ENCODE data around the gene GNAI3. TPM values are rescaled to one million over a fixed set of nuclear protein-coding genes. Genes with fewer than 3 reads are reported as not detected.

Gene GNAI3
- total and polyA plus RNA-seq, 2 experiments from 2014 or later: 14.9 TPM

DNA sequence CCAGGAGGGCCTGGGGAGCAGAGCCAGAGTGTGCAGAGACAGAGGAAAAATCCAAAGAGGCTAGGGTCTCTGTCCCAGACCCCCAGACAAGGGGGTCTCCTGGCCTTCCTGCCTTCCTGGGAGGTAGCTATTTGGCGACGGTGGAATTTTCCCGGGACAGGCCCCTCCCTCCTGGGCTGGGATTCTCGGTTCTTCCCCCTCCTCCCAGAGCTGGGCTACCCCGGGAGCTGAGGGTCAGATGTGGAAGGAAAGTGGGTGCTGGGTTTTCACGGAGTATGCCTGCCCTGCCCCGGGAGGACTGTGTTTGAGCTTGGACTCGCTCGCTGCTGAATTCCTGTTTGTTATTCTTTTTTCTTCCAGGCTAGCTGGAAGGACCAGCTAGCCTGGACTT lies 72.0 kb downstream of the GNAI3 start:
- Histone ChIP-seq H3K4me3 (peak overlapping the region; percentile 92), H4K20me1 (ENCODE audit: insufficient read depth) (no peaks in the 10 kb centered on the region; the same call in 1 of the 2 replicates), H3K9ac (peak overlapping the region; percentile 100), H3K27ac (peak overlapping the region; percentile 99), H3K36me3 (ENCODE audit: low read depth) (no peaks in the 10 kb centered on the region), H3K4me2 (ENCODE audit: unreplicated experiment) (peak overlapping the region; percentile 95), H3K79me2 (ENCODE audit: insufficient read depth) (peaks cover 57% of the 10 kb centered on the region), H3K27me3 (replicated peaks; ENCODE audit: insufficient read depth) (no peaks in the 10 kb centered on the region), H3K9me3 (ENCODE audit: low read depth) (no peaks in the 10 kb centered on the region), H3F3A (ENCODE audit: insufficient read depth) (peaks cover 36% of the 10 kb centered on the region), H3K4me1 (ENCODE audit: insufficient read depth) (peaks cover 61% of the 10 kb centered on the region), H2AFZ (peak overlapping the region; percentile 69), H3K9me2 (ENCODE audit: insufficient read depth) (no peaks in the 10 kb centered on the region)
- TF ChIP-seq EZH2 (IDR thresholded peaks at IDR 0.05; ENCODE audit: insufficient read depth, poor library complexity, severe bottlenecking): no peak
- TF ChIP-seq EZH2phosphoT487 (IDR thresholded peaks at IDR 0.05; ENCODE audit: insufficient read depth, low read depth): no peak
- in situ Hi-C loops (cut with MboI): no loop called here
- DNase-seq: peak; percentile 81
- WGBS, 2 experiments (ENCODE audit: low coverage in 1 of 2, low lambda C conversion rate in 2 of 2, missing lambda C conversion rate in 2 of 2): 0 to 1% methylated on average over 9 of the region's 9 CpGs

DNA sequence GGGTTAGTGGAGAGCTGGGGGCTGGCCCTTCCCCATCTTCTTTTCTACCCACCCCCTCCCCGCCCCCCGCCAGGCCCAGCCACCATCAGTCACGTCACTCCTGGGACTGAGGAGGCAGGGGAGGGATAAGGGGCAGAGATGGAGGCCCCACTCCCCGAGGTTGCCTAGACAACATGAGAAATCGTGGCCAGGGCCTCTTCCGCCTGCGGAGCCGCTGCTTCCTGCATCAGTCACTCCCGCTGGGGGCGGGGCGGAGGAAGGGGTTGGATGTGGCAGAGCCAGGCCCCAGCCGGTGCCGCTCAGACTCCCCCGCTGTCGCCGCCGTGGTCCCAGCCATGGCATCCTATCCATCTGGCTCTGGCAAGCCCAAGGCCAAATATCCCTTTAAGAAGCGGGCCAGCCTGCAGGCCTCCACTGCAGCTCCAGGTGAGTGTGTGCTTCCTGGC lies 72.4 kb downstream of the GNAI3 start:
- Histone ChIP-seq H3K4me2 (ENCODE audit: unreplicated experiment) (peak overlapping the region; percentile 95), H3K36me3 (ENCODE audit: low read depth) (no peaks in the 10 kb centered on the region), H2AFZ (peak overlapping the region; percentile 69), H3F3A (ENCODE audit: insufficient read depth) (peaks cover 33% of the 10 kb centered on the region), H3K4me1 (ENCODE audit: insufficient read depth) (peaks cover 61% of the 10 kb centered on the region), H3K9me3 (ENCODE audit: low read depth) (no peaks in the 10 kb centered on the region), H3K9ac (peak overlapping the region; percentile 100), H3K27ac (peak overlapping the region; percentile 99), H3K4me3 (peak overlapping the region; percentile 92), H3K9me2 (ENCODE audit: insufficient read depth) (no peaks in the 10 kb centered on the region), H3K27me3 (replicated peaks; ENCODE audit: insufficient read depth) (no peaks in the 10 kb centered on the region), H3K79me2 (ENCODE audit: insufficient read depth) (peaks cover 62% of the 10 kb centered on the region), H4K20me1 (ENCODE audit: insufficient read depth) (no peaks in the 10 kb centered on the region; the same call in 1 of the 2 replicates)
- in situ Hi-C loops (cut with MboI): no loop called here
- TF ChIP-seq EZH2phosphoT487 (IDR thresholded peaks at IDR 0.05; ENCODE audit: insufficient read depth, low read depth) (no peak), EZH2 (IDR thresholded peaks at IDR 0.05; ENCODE audit: insufficient read depth, poor library complexity, severe bottlenecking) (no peak)
- DNase-seq: peak; percentile 98
- 0 to 2% methylated on average over 18 of the region's 18 CpGs for WGBS, 2 experiments (ENCODE audit: low coverage in 1 of 2, low lambda C conversion rate in 2 of 2, missing lambda C conversion rate in 2 of 2)

DNA sequence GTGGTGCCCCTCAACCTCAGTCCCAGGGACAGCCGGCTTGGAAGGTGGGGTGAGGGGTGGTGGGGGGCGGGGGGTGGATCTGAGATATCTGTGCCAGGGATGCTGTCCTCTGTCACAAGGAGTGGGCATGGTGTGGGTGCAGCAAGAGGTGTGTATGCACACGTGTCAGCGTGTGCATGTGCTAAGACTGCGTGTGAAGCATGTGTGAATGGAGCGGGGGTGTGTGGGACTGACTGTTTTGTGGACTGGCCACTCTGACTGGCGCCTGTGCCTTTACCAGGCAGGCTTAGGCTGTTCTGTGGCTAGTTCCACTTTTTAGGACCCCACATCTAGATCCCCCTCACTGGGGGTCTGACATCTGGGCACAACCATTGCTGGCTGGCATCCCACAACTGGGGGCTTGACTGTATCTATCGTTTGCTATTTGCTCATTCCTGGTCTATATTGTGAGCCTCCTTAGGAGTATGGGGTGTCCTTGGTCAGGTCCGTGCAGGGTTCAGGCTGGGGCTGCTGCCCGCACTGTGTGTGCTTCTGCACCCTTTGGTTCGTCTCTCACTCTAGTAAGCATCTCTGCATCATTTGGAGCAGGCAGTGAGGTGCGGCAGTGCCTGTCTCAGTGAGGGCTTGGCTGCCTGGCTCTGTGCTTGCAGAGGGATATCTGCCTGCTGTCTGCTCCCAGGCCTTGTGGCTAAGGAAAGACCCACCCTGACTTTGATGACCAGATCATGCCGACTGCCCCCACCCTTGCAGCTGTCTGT lies 73.1 kb downstream of the GNAI3 start:
- DNase-seq: peak; percentile 87
- in situ Hi-C loops (cut with MboI): no loop called here
- Histone ChIP-seq H3K4me3 (peak overlapping the region; percentile 92), H3K4me1 (ENCODE audit: insufficient read depth) (peaks cover 58% of the 10 kb centered on the region), H3F3A (ENCODE audit: insufficient read depth) (peaks cover 26% of the 10 kb centered on the region), H3K27ac (peak overlapping the region; percentile 99), H3K27me3 (replicated peaks; ENCODE audit: insufficient read depth) (no peaks in the 10 kb centered on the region), H3K36me3 (ENCODE audit: low read depth) (no peaks in the 10 kb centered on the region), H3K79me2 (ENCODE audit: insufficient read depth) (peaks cover 67% of the 10 kb centered on the region), H3K4me2 (ENCODE audit: unreplicated experiment) (peak overlapping the region; percentile 95), H3K9me2 (ENCODE audit: insufficient read depth) (no peaks in the 10 kb centered on the region), H3K9me3 (ENCODE audit: low read depth) (no peaks in the 10 kb centered on the region), H3K9ac (peak overlapping the region; percentile 100), H4K20me1 (ENCODE audit: insufficient read depth) (no peaks in the 10 kb centered on the region; the same call in 1 of the 2 replicates), H2AFZ (no peak overlapping the region)
- no peak for TF ChIP-seq EZH2phosphoT487 (IDR thresholded peaks at IDR 0.05; ENCODE audit: insufficient read depth, low read depth)
- TF ChIP-seq EZH2 (IDR thresholded peaks at IDR 0.05; ENCODE audit: insufficient read depth, poor library complexity, severe bottlenecking): no peak
- WGBS, 2 experiments (ENCODE audit: low coverage in 1 of 2, low lambda C conversion rate in 2 of 2, missing lambda C conversion rate in 2 of 2): 18 to 25% methylated on average over 11 to 13 of the region's 13 CpGs

DNA sequence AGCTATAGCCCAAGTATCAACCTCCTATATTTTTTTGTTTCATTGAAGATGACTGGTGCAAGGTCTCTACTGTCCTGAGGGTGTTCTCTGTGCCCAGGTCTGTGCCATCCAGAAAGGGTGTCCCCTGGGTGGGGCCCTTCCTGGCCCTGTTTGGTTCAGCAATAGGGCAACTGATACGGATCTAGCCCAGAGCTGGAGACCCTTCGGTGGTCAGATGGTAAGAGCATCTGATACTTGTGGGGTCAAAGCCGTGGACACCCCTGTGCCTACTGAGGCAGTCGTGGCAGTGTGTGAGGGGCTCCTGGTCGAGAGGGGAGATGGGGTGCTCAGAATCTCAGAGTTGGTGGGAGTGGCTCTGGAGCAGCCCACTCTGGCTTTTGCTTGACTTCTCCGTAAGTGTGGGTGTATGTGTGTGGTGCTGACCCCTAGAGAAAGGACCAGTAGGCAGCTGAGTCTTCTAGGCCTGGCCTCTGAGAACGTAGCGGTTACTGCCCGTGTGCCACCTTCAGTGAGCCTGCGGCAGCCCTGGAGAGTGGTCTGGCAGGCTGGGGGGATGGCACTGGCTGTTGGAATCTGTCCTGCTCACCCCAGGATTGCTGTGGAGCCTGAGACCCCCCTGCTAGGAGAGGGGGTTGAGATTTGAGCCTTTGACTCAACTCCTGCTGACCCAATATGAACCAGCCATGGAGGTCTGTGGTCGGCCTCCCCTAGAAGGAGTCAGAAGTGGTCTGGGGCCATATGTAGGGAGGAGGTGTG lies 73.9 kb downstream of the GNAI3 start:
- no peaks in the 10 kb centered on the region; the same call in 1 of the 2 replicates for H4K20me1 ChIP-seq (ENCODE audit: insufficient read depth)
- 82 to 86% methylated on average over 11 of the region's 11 CpGs for WGBS, 2 experiments (ENCODE audit: low coverage in 1 of 2, low lambda C conversion rate in 2 of 2, missing lambda C conversion rate in 2 of 2)
- DNase-seq: no peak
- H3K9ac ChIP-seq: peak overlapping the region; percentile 100
- no peaks in the 10 kb centered on the region for H3K27me3 ChIP-seq (replicated peaks; ENCODE audit: insufficient read depth)
- no peaks in the 10 kb centered on the region for H3K9me2 ChIP-seq (ENCODE audit: insufficient read depth)
- no peaks in the 10 kb centered on the region for H3K36me3 ChIP-seq (ENCODE audit: low read depth)
- H3F3A ChIP-seq (ENCODE audit: insufficient read depth): peaks cover 19% of the 10 kb centered on the region
- H3K27ac ChIP-seq: peak overlapping the region; percentile 99
- TF ChIP-seq EZH2 (IDR thresholded peaks at IDR 0.05; ENCODE audit: insufficient read depth, poor library complexity, severe bottlenecking) (no peak), EZH2phosphoT487 (IDR thresholded peaks at IDR 0.05; ENCODE audit: insufficient read depth, low read depth) (no peak)
- no peak overlapping the region for H2AFZ ChIP-seq
- H3K79me2 ChIP-seq (ENCODE audit: insufficient read depth): peaks cover 67% of the 10 kb centered on the region
- peak overlapping the region; percentile 95 for H3K4me2 ChIP-seq (ENCODE audit: unreplicated experiment)
- peaks cover 51% of the 10 kb centered on the region for H3K4me1 ChIP-seq (ENCODE audit: insufficient read depth)
- in situ Hi-C loops (cut with MboI): no loop called here
- no peaks in the 10 kb centered on the region for H3K9me3 ChIP-seq (ENCODE audit: low read depth)
- H3K4me3 ChIP-seq: peak overlapping the region; percentile 92

Measured in GM23248 (cell line).